HepG2 (cell line): ENCODE results near the gene OSGIN1. TPM values are rescaled to one million over a fixed set of nuclear protein-coding genes. Genes with fewer than 3 reads are reported as not detected.

Source experiments
- ATAC-seq: fragments of 200-7000 bp; cut with Tn5 transposase; 3 replicates; pipeline ENCODE4 v1.9.1; 2020; ENCODE audit warnings: mild to moderate bottlenecking, moderate library complexity
- BruUV-seq: library from RNA; stranded (reverse); fragments of 400-500 nt; replicated peaks from 2 replicates; lab custom pipeline; 2021; lab: Mats Ljungman, UMichigan
- CTCF ChIA-PET: fragments of 300-600 bp; formaldehyde crosslinking; extraction: SDS; loops from one replicate; lab custom pipeline; 2021; ENCODE audit warnings: low total read pairs, inconsistent platforms, low intra/inter-chr PET ratio; lab: Yijun Ruan, JAX
- POLR2A ChIA-PET: fragments of 350-600 bp; sonication (Branson Sonifier 250); formaldehyde crosslinking; loops from one replicate; lab custom pipeline; 2020; ENCODE audit warnings: antibody characterized with exemption, inconsistent platforms; lab: Yijun Ruan, JAX
- DNase-seq: peaks from one replicate; pipeline ENCODE4 v3.0.0-alpha.2; 2015; ENCODE audit warnings: low spot score
- FAIRE-seq: peaks from 3 replicates; lab custom pipeline; 2011; peaks lifted over from hg19 to GRCh38; lab: Jason Lieb, UNC
- H2AFZ ChIP-seq: one replicate; pipeline ENCODE4 v1.6.1; 2011; ENCODE audit warnings: low read length, inconsistent platforms
- H3K27ac ChIP-seq: fragments of 300-600 bp; 3 replicates; pipeline ENCODE4 v1.8.0; 2011; ENCODE audit warnings: mixed run types, mild to moderate bottlenecking, mixed read lengths, low read length, inconsistent platforms; ENCODE audit not compliant: insufficient read depth; ENCODE audit errors: extremely low read length
- H3K27me3 ChIP-seq, 2 experiments: fragments of 200-600 bp in 1 of 2; 2 replicates in 1 of 2; 3 replicates in 1 of 2; pipeline versions ENCODE4 v1.6.0 to v1.8.0; 2011; ENCODE audit warnings: low read length in 2 of 2, mild to moderate bottlenecking in 2 of 2, moderate library complexity in 2 of 2, inconsistent platforms in 1 of 2; ENCODE audit not compliant: insufficient read depth in 2 of 2, control insufficient read depth in 1 of 2
- H3K36me3 ChIP-seq, 2 experiments: fragments of 200-600 bp in 1 of 2; replicated peaks in 1 of 2; 2 replicates in 1 of 2; 3 replicates in 1 of 2; pipeline versions ENCODE4 v1.5.1 to v1.8.0; 2011; ENCODE audit warnings: low read length in 2 of 2, inconsistent platforms in 1 of 2; ENCODE audit not compliant: insufficient read depth in 2 of 2, control insufficient read depth in 1 of 2
- H3K4me1 ChIP-seq: 2 replicates; pipeline ENCODE4 v1.5.1; 2012; ENCODE audit warnings: low read length, inconsistent platforms; ENCODE audit not compliant: insufficient read depth
- H3K4me2 ChIP-seq: 2 replicates; pipeline ENCODE4 v1.6.0; 2011; ENCODE audit warnings: low read depth, low read length, inconsistent platforms
- H3K4me3 ChIP-seq, 3 experiments: fragments of 200-600 bp in 1 of 3; sonication (generic), shearing (Covaris generic) in 1 of 3; replicated peaks in 1 of 3; 2 replicates each; pipeline ENCODE4 v1.5.1; 2011 to 2016; ENCODE audit warnings: low read length in 3 of 3, inconsistent platforms in 2 of 3, low read depth in 2 of 3, mild to moderate bottlenecking in 2 of 3, control low read depth in 1 of 3, mixed read lengths in 1 of 3; ENCODE audit not compliant: insufficient read depth in 1 of 3
- H3K79me2 ChIP-seq: one replicate; pipeline ENCODE4 v1.6.1; 2011; ENCODE audit warnings: low read length, inconsistent platforms; ENCODE audit not compliant: insufficient read depth
- H3K9ac ChIP-seq: 2 replicates; pipeline ENCODE4 v1.6.0; 2011; ENCODE audit warnings: mild to moderate bottlenecking, low read depth, low read length, inconsistent platforms; ENCODE audit not compliant: insufficient read depth
- H3K9me3 ChIP-seq: 2 replicates; pipeline ENCODE4 v1.5.1; 2012; ENCODE audit warnings: mild to moderate bottlenecking, low read length
- H4K20me1 ChIP-seq: 2 replicates; pipeline ENCODE4 v1.6.0; 2011; ENCODE audit warnings: inconsistent platforms, mild to moderate bottlenecking, low read length, moderate library complexity; ENCODE audit not compliant: insufficient read depth
- ARID3A ChIP-seq: IDR thresholded peaks from 2 replicates; pipeline ENCODE4 v1.6.1; 2012; ENCODE audit warnings: low read depth, low read length, improper control_type of control experiment
- ARNT ChIP-seq: fragments of 450-650 bp; IDR thresholded peaks from 2 replicates; pipeline ENCODE4 v1.6.1; 2017
- ATM ChIP-seq: fragments of 450-650 bp; IDR thresholded peaks from 2 replicates; pipeline ENCODE4 v1.7.1; 2017; ENCODE audit warnings: mild to moderate bottlenecking, borderline replicate concordance
- GTF2F1 ChIP-seq: fragments of 150-350 bp; IDR thresholded peaks from 2 replicates; pipeline ENCODE4 v1.6.1; 2014; ENCODE audit warnings: low read length
- HOMEZ ChIP-seq: IDR thresholded peaks from 2 replicates; pipeline ENCODE4 v1.6.1; 2016; ENCODE audit warnings: low read depth
- IRF2 ChIP-seq: IDR thresholded peaks from 2 replicates; pipeline ENCODE4 v1.6.1; 2018; ENCODE audit warnings: missing genetic modification reagents, missing compliant biosample characterization
- NBN ChIP-seq: fragments of 450-650 bp; conservative IDR thresholded peaks from 2 replicates; pipeline ENCODE4 v1.6.1; 2017
- PITX1 ChIP-seq: sonication (generic); formaldehyde crosslinking; IDR thresholded peaks from 2 replicates; pipeline ENCODE4 v1.5.1; 2020; ENCODE audit warnings: mild to moderate bottlenecking, missing genetic modification reagents
- SNAI1 ChIP-seq: sonication (generic); formaldehyde crosslinking; IDR thresholded peaks from 2 replicates; pipeline ENCODE4 v1.5.0; 2020; ENCODE audit warnings: mild to moderate bottlenecking, missing genetic modification reagents, borderline replicate concordance
- ZMAT3 ChIP-seq: sonication (generic); formaldehyde crosslinking; conservative IDR thresholded peaks from 2 replicates; pipeline ENCODE4 v1.7.0; 2021; ENCODE audit warnings: missing genetic modification reagents
- ZNF121 ChIP-seq: sonication (generic); formaldehyde crosslinking; IDR thresholded peaks from 2 replicates; pipeline ENCODE4 v1.5.0; 2020; ENCODE audit warnings: mild to moderate bottlenecking, missing genetic modification reagents
- ZNF160 ChIP-seq: sonication (generic); formaldehyde crosslinking; IDR thresholded peaks from 2 replicates; pipeline ENCODE4 v1.8.0; 2022; ENCODE audit warnings: mild to moderate bottlenecking, inconsistent platforms, missing genetic modification reagents
- ZNF235 ChIP-seq: sonication (generic); formaldehyde crosslinking; IDR thresholded peaks from 2 replicates; pipeline ENCODE4 v1.8.1; 2023; ENCODE audit warnings: mild to moderate bottlenecking, missing genetic modification reagents, borderline replicate concordance
- ZNF597 ChIP-seq: sonication (generic); formaldehyde crosslinking; IDR thresholded peaks from 2 replicates; pipeline ENCODE4 v1.5.0; 2020; ENCODE audit warnings: missing genetic modification reagents
- WGBS: methylation state at CpG from one replicate; pipeline ENCODE4 v1.1.6; 2017; ENCODE audit warnings: low lambda C conversion rate; 5-methylcytosine and 5-hydroxymethylcytosine counted together
- in situ Hi-C: cut with HindIII; loops from 2 replicates; pipeline ENCODE4 v1.10.0; 2017; ENCODE audit warnings: low pct_unique_long_range_greater_than_20kb; ENCODE audit not compliant: extremely low pct_ligation_motif_present
- intact Hi-C: fragments of 100-400 bp; cut with micrococcal nuclease; formaldehyde crosslinking; loops from one replicate; pipeline ENCODE4 v1.10.0; 2022; ENCODE audit not compliant: unreplicated experiment
- polyA plus RNA-seq, 8 experiments: library from polyadenylated mRNA; depleted of rRNA in 3 of 8; stranded (reverse) in 7 of 8; unstranded in 1 of 8; fragments of >200 nt; fragmentation: Illumina TruSeq in 4 of 8; extraction: Trizol in 4 of 8; gene quantifications; 2 replicates each; pipeline versions ENCODE4 v1.2.1 to v1.2.3, GENCODE V29; 2011 to 2016; ENCODE audit warnings: low read depth in 4 of 8, missing spikeins in 1 of 8, mixed read lengths in 1 of 8; ENCODE audit not compliant: insufficient read depth in 1 of 8
- total RNA-seq, 5 experiments: library from RNA; depleted of rRNA; stranded (reverse); fragments of >200 nt; fragmentation: Illumina TruSeq; extraction: Trizol; gene quantifications; 2 replicates each; pipeline ENCODE4 v1.2.3, GENCODE V29; 2016; ENCODE audit warnings: low read depth in 1 of 5

Gene OSGIN1
- total and polyA plus RNA-seq, 2 of the 13 experiments (the other 11 are each of a cell fraction or from before 2014, with no cell fraction given) = 20.5 to 27.1 TPM

GRCh38 chr16:83924686-83925085, 28.4 kb upstream of the OSGIN1 start:
- ATAC-seq (no peak), DNase-seq (no peak), FAIRE-seq (no peak)
- ChIA-PET POLR2A (no interaction called here), CTCF (interaction anchor here (3.0 kb wide), 1 partner anchor 141 kb away, joined by 9 read pairs; no protein-coding TSS in a partner anchor)
- TF ChIP-seq GTF2F1 = no peak
- no peak for TF ChIP-seq ZNF121
- TF ChIP-seq PITX1 (CRISPR knock-in tag) = no peak
- TF ChIP-seq SNAI1 (CRISPR knock-in tag) = no peak
- TF ChIP-seq ZNF597 (CRISPR knock-in tag) = no peak
- no peak for TF ChIP-seq IRF2 (CRISPR knock-in tag)
- TF ChIP-seq ZNF235 (CRISPR knock-in tag) = no peak
- TF ChIP-seq ATM = no peak
- no peak for TF ChIP-seq HOMEZ
- TF ChIP-seq ZMAT3 (CRISPR knock-in tag) = no peak
- no peak for TF ChIP-seq ZNF160 (CRISPR knock-in tag)
- no peak for TF ChIP-seq ARNT
- no peak for TF ChIP-seq NBN
- no peak for TF ChIP-seq ARID3A
- WGBS = 83% methylated on average over 13 of the region's 13 CpGs
- Histone ChIP-seq H3K79me2 (no peaks in the 10 kb centered on the region), H3K9me3 (no peaks in the 10 kb centered on the region), H3K27ac (no peak overlapping the region), H3K36me3 (peaks cover 0 to 2% of the 10 kb centered on the region in 2 experiments; a peak in 3 of 5 replicates), H4K20me1 (no peaks in the 10 kb centered on the region), H3K4me1 (peaks cover 33% of the 10 kb centered on the region), H3K9ac (no peak overlapping the region), H3K4me3 (no peak overlapping the region), H2AFZ (no peak overlapping the region), H3K4me2 (no peak overlapping the region), H3K27me3 (peaks cover 0 to under 1% of the 10 kb centered on the region in 2 experiments; a peak in 1 of 5 replicates)
- intact Hi-C loops (no loop called here), in situ Hi-C loops (loop anchor here (10.0 kb wide), 1 partner anchor 120 kb away; the partner anchor contains the start of gene SLC38A8)
- BruUV-seq = no TSS peak
